ENCODE results near the gene CBX4. TPM values are rescaled to one million over a fixed set of nuclear protein-coding genes. Genes with fewer than 3 reads are reported as not detected.

The CBX4 gene
- total RNA-seq, 1 donor from 2014 or later: 2.7 TPM

DNA sequence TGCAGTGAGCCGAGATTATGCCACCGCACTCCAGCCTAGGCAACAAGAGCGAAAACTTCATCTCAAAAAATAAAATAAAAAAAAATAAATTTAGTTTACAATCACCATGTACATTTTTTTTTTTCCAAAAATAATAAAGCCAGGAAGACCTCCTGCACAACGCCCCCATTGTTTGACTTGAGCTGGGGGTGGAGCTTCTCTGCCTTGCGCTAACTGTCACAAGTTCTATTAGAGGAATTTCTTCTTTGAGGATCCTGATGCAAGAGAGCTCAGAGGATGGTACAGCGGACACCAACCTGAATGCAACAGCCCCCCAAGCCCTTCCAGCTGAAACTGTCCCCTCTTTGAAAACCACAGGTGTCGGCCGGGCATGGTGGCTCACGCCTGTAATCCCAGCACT lies 24.9 kb upstream of the CBX4 start:
- TF ChIP-seq EZH2 (IDR thresholded peaks at IDR 0.05): no peak
- TF ChIP-seq, protein P1, sequence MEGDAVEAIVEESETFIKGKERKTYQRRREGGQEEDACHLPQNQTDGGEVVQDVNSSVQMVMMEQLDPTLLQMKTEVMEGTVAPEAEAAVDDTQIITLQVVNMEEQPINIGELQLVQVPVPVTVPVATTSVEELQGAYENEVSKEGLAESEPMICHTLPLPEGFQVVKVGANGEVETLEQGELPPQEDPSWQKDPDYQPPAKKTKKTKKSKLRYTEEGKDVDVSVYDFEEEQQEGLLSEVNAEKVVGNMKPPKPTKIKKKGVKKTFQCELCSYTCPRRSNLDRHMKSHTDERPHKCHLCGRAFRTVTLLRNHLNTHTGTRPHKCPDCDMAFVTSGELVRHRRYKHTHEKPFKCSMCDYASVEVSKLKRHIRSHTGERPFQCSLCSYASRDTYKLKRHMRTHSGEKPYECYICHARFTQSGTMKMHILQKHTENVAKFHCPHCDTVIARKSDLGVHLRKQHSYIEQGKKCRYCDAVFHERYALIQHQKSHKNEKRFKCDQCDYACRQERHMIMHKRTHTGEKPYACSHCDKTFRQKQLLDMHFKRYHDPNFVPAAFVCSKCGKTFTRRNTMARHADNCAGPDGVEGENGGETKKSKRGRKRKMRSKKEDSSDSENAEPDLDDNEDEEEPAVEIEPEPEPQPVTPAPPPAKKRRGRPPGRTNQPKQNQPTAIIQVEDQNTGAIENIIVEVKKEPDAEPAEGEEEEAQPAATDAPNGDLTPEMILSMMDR (IDR thresholded peaks at IDR 0.05): no peak
- TF ChIP-seq EZH2phosphoT487 (IDR thresholded peaks at IDR 0.05): no peak
- Histone ChIP-seq H3K4me3 (no peak overlapping the region), H3K79me2 (ENCODE audit: low read depth) (no peaks in the 10 kb centered on the region), H3K4me1 (peaks cover 21% of the 10 kb centered on the region), H3K27ac (no peak overlapping the region), H3K9me3 (ENCODE audit: low read depth) (no peaks in the 10 kb centered on the region), H3K36me3 (no peaks in the 10 kb centered on the region), H3F3A (ENCODE audit: low read depth) (peaks cover 6% of the 10 kb centered on the region), H3K9ac (no peak overlapping the region), H2AFZ (replicated peaks) (no peak overlapping the region), H3K27me3 (no peaks in the 10 kb centered on the region), H3K4me2 (no peak overlapping the region), H4K20me1 (ENCODE audit: low read depth) (no peaks in the 10 kb centered on the region)
- no peak for DNase-seq (ENCODE audit: low spot score)
- Mint-ChIP-seq H3K27ac (no peak overlapping the region), H3K9me3 (no peaks in the 10 kb centered on the region), H3K27me3 (ENCODE audit: insufficient read depth, low read depth) (peaks cover 12% of the 10 kb centered on the region), H3K4me1 (peaks cover 46% of the 10 kb centered on the region), H3K4me3 (no peak overlapping the region), H3K36me3 (no peaks in the 10 kb centered on the region)

- no peak overlapping the region for H3K4me3 ChIP-seq
- H3K79me2 ChIP-seq (ENCODE audit: low read depth): no peaks in the 10 kb centered on the region
- H3K27ac ChIP-seq: no peak overlapping the region
- peaks cover 14% of the 10 kb centered on the region for H3K4me1 ChIP-seq
- no peak overlapping the region for H2AFZ ChIP-seq (replicated peaks)
- Mint-ChIP-seq H3K4me3 (peak overlapping the region; percentile 62), H3K27ac (peak overlapping the region; percentile 80), H3K4me1 (peaks cover 40% of the 10 kb centered on the region), H3K9me3 (no peaks in the 10 kb centered on the region), H3K27me3 (ENCODE audit: insufficient read depth, low read depth) (peaks cover 12% of the 10 kb centered on the region), H3K36me3 (no peaks in the 10 kb centered on the region)
- H3K9ac ChIP-seq: no peak overlapping the region
- no peaks in the 10 kb centered on the region for H3K27me3 ChIP-seq
- H3K4me2 ChIP-seq: no peak overlapping the region
- H3K9me3 ChIP-seq (ENCODE audit: low read depth): no peaks in the 10 kb centered on the region
- no peak for DNase-seq (ENCODE audit: low spot score)
- H3F3A ChIP-seq (ENCODE audit: low read depth): no peaks in the 10 kb centered on the region
- TF ChIP-seq, protein P1 (IDR thresholded peaks at IDR 0.05): no peak
- TF ChIP-seq EZH2 (IDR thresholded peaks at IDR 0.05) (no peak), EZH2phosphoT487 (IDR thresholded peaks at IDR 0.05) (no peak)
- no peaks in the 10 kb centered on the region for H4K20me1 ChIP-seq (ENCODE audit: low read depth)
- H3K36me3 ChIP-seq: no peaks in the 10 kb centered on the region
Measured at GRCh38 chr17:79862771-79863440, 23.7 kb upstream of the CBX4 start.

GRCh38 chr17:79862238-79862637 lies 23.0 kb upstream of the CBX4 start:
- peaks cover 35% of the 10 kb centered on the region for H3K4me1 Mint-ChIP-seq
- Histone ChIP-seq H3K4me2 (no peak overlapping the region), H3K36me3 (no peaks in the 10 kb centered on the region), H3K4me1 (peaks cover 14% of the 10 kb centered on the region), H3K27me3 (no peaks in the 10 kb centered on the region), H3K79me2 (ENCODE audit: low read depth) (no peaks in the 10 kb centered on the region), H2AFZ (replicated peaks) (no peak overlapping the region), H3K9me3 (ENCODE audit: low read depth) (no peaks in the 10 kb centered on the region), H3F3A (ENCODE audit: low read depth) (no peaks in the 10 kb centered on the region), H3K4me3 (no peak overlapping the region), H4K20me1 (ENCODE audit: low read depth) (no peaks in the 10 kb centered on the region), H3K27ac (no peak overlapping the region), H3K9ac (no peak overlapping the region)
- no peak for TF ChIP-seq EZH2phosphoT487 (IDR thresholded peaks at IDR 0.05)
- TF ChIP-seq EZH2 (IDR thresholded peaks at IDR 0.05): no peak
- TF ChIP-seq, protein P1 (IDR thresholded peaks at IDR 0.05): no peak
- H3K27ac Mint-ChIP-seq: peak overlapping the region; percentile 80
- peak overlapping the region; percentile 41 for H3K4me3 Mint-ChIP-seq
- H3K36me3 Mint-ChIP-seq: no peaks in the 10 kb centered on the region
- H3K9me3 Mint-ChIP-seq: no peaks in the 10 kb centered on the region
- H3K27me3 Mint-ChIP-seq (ENCODE audit: insufficient read depth, low read depth): peaks cover 12% of the 10 kb centered on the region
- DNase-seq (ENCODE audit: low spot score): no peak
